Thymus (tissue), 11 donors: Measurements from ENCODE around the gene MUSK. TPM values are rescaled to one million over a fixed set of nuclear protein-coding genes. Genes with fewer than 3 reads are reported as not detected.

Experiments used
- DNase-seq, 9 donors: peaks; one replicate each; pipeline ENCODE4 v3.0.0-alpha.2; 2013; ENCODE audit warnings: low spot score in 9 of 9, low read depth in 6 of 9, missing footprints in 1 of 9
- H3K27ac ChIP-seq, 2 donors: one replicate each; pipeline ENCODE4 v1.5.1; 2013; ENCODE audit warnings: control low read depth in 1 of 2, low read depth in 1 of 2, low read length in 1 of 2, mild to moderate bottlenecking in 1 of 2, moderate library complexity in 1 of 2
- H3K27me3 ChIP-seq, 2 donors: one replicate each; pipeline ENCODE4 v1.5.1; 2013; ENCODE audit warnings: low read length in 1 of 2; ENCODE audit not compliant: control insufficient read depth in 2 of 2, insufficient read depth in 1 of 2
- H3K36me3 ChIP-seq, 2 donors: one replicate each; pipeline ENCODE4 v1.5.1; 2013; ENCODE audit warnings: low read length in 1 of 2, mild to moderate bottlenecking in 1 of 2, moderate library complexity in 1 of 2; ENCODE audit not compliant: control insufficient read depth in 2 of 2, insufficient read depth in 2 of 2
- H3K4me1 ChIP-seq, 2 donors: one replicate each; pipeline ENCODE4 v1.5.1; 2013; ENCODE audit warnings: low read length in 2 of 2; ENCODE audit not compliant: control insufficient read depth in 2 of 2, insufficient read depth in 2 of 2
- H3K4me3 ChIP-seq, 2 donors: one replicate each; pipeline ENCODE4 v1.5.1; 2013; ENCODE audit warnings: low read length in 2 of 2, control low read depth in 1 of 2, mild to moderate bottlenecking in 1 of 2
- H3K9me3 ChIP-seq, 2 donors: one replicate each; pipeline ENCODE4 v1.5.1; 2013; ENCODE audit warnings: low read length in 1 of 2, mild to moderate bottlenecking in 1 of 2; ENCODE audit not compliant: control insufficient read depth in 2 of 2, insufficient read depth in 1 of 2
- WGBS: extraction: QIAGEN DNeasy Blood & Tissue Kit; methylation state at CpG from one replicate; pipeline ENCODE4 v1.1.7; 2013; 5-methylcytosine and 5-hydroxymethylcytosine counted together
- polyA plus RNA-seq: library from polyadenylated mRNA; stranded (reverse); fragments of 200-250 nt; gene quantifications from one replicate; pipeline ENCODE4 v1.2.3, GENCODE V29; 2013
- total RNA-seq: library from RNA; stranded (reverse); fragments of 120-200 nt; gene quantifications from one replicate; pipeline ENCODE4 v1.2.4, GENCODE V29; 2013
- donor health status: healthy.

The MUSK gene
- total and polyA plus RNA-seq, 2 donors: 0.02 to 0.09 TPM

GRCh38 chr9:110748251-110748893 is 79.8 kb downstream of the MUSK start:
- Histone ChIP-seq H3K27ac (peak overlapping the region in 1 of 2 donors; percentile 26), H3K9me3 (no peaks in the 10 kb centered on the region), H3K36me3 (no peaks in the 10 kb centered on the region), H3K4me1 (peaks cover 0 to 9% of the 10 kb centered on the region in 2 donors), H3K27me3 (no peaks in the 10 kb centered on the region), H3K4me3 (no peak overlapping the region)
- no peak for DNase-seq
- WGBS: 91% methylated on average over 5 of the region's 5 CpGs

- Histone ChIP-seq H3K4me3 (no peak overlapping the region), H3K27me3 (no peaks in the 10 kb centered on the region), H3K36me3 (no peaks in the 10 kb centered on the region), H3K9me3 (no peaks in the 10 kb centered on the region), H3K27ac (no peak overlapping the region), H3K4me1 (peaks cover 0 to 9% of the 10 kb centered on the region in 2 donors)
- no peak for DNase-seq
- 80% methylated on average over 1 of the region's 1 CpG for WGBS
Observed at GRCh38 chr9:110750272-110750671, 81.7 kb downstream of the MUSK start.

- 81% methylated on average over 4 of the region's 4 CpGs for WGBS
- no peak for DNase-seq
- H3K27me3 ChIP-seq: no peaks in the 10 kb centered on the region
- H3K9me3 ChIP-seq: no peaks in the 10 kb centered on the region
- H3K36me3 ChIP-seq: no peaks in the 10 kb centered on the region
- H3K4me3 ChIP-seq: no peak overlapping the region
- H3K27ac ChIP-seq: no peak overlapping the region
- peaks cover 0 to 6% of the 10 kb centered on the region in 2 donors for H3K4me1 ChIP-seq
Observed at GRCh38 chr9:110751971-110752370, 83.4 kb downstream of the MUSK start.

- DNase-seq: no peak
- no peaks in the 10 kb centered on the region for H3K9me3 ChIP-seq
- no peak overlapping the region for H3K27ac ChIP-seq
- no peak overlapping the region for H3K4me3 ChIP-seq
- WGBS: 96% methylated on average over 2 of the region's 2 CpGs
- H3K4me1 ChIP-seq: peaks cover 0 to 6% of the 10 kb centered on the region in 2 donors
- no peaks in the 10 kb centered on the region for H3K36me3 ChIP-seq
- no peaks in the 10 kb centered on the region for H3K27me3 ChIP-seq
Observed at GRCh38 chr9:110752766-110753165, 84.2 kb downstream of the MUSK start.

GRCh38 chr9:110753731-110754231 is 85.2 kb downstream of the MUSK start:
- Histone ChIP-seq H3K4me3 (no peak overlapping the region), H3K4me1 (peaks cover 0 to 2% of the 10 kb centered on the region in 2 donors), H3K27me3 (no peaks in the 10 kb centered on the region), H3K36me3 (no peaks in the 10 kb centered on the region), H3K9me3 (no peaks in the 10 kb centered on the region), H3K27ac (no peak overlapping the region)
- DNase-seq: no peak
- 94% methylated on average over 1 of the region's 1 CpG for WGBS

- Histone ChIP-seq H3K4me3 (no peak overlapping the region), H3K36me3 (no peaks in the 10 kb centered on the region), H3K4me1 (peaks cover 0 to 2% of the 10 kb centered on the region in 2 donors), H3K27ac (no peak overlapping the region), H3K27me3 (no peaks in the 10 kb centered on the region), H3K9me3 (no peaks in the 10 kb centered on the region)
- no peak for DNase-seq
Observed at GRCh38 chr9:110755179-110755578, 86.6 kb downstream of the MUSK start.

GRCh38 chr9:110758201-110758600 is 89.6 kb downstream of the MUSK start:
- H3K27me3 ChIP-seq: no peaks in the 10 kb centered on the region
- no peak overlapping the region for H3K27ac ChIP-seq
- H3K9me3 ChIP-seq: no peaks in the 10 kb centered on the region
- no peak for DNase-seq
- H3K4me3 ChIP-seq: no peak overlapping the region
- H3K36me3 ChIP-seq: no peaks in the 10 kb centered on the region
- H3K4me1 ChIP-seq: no peaks in the 10 kb centered on the region

- no peak for DNase-seq
- Histone ChIP-seq H3K9me3 (no peaks in the 10 kb centered on the region), H3K27ac (no peak overlapping the region), H3K36me3 (no peaks in the 10 kb centered on the region), H3K4me3 (no peak overlapping the region), H3K27me3 (no peaks in the 10 kb centered on the region), H3K4me1 (no peaks in the 10 kb centered on the region)
- 93% methylated on average over 2 of the region's 2 CpGs for WGBS
Observed at GRCh38 chr9:110762783-110763182, 94.2 kb downstream of the MUSK start.

GRCh38 chr9:110763568-110763967 is 95.0 kb downstream of the MUSK start:
- H3K27me3 ChIP-seq: no peaks in the 10 kb centered on the region
- no peaks in the 10 kb centered on the region for H3K36me3 ChIP-seq
- H3K9me3 ChIP-seq: no peaks in the 10 kb centered on the region
- no peak overlapping the region for H3K27ac ChIP-seq
- WGBS: 88% methylated on average over 1 of the region's 1 CpG
- no peak overlapping the region for H3K4me3 ChIP-seq
- no peak for DNase-seq
- no peaks in the 10 kb centered on the region for H3K4me1 ChIP-seq
